NCI-H146 treated with DMSO at 0.1 percent for 48 hours (cell line): ENCODE data around the gene DPP4.

Source experiments
- DNase-seq: peaks from one replicate; lab custom pipeline; 2025; ENCODE audit not compliant: unreplicated experiment; lab: John Stamatoyannopoulos, UW

The DPP4 gene

DNA sequence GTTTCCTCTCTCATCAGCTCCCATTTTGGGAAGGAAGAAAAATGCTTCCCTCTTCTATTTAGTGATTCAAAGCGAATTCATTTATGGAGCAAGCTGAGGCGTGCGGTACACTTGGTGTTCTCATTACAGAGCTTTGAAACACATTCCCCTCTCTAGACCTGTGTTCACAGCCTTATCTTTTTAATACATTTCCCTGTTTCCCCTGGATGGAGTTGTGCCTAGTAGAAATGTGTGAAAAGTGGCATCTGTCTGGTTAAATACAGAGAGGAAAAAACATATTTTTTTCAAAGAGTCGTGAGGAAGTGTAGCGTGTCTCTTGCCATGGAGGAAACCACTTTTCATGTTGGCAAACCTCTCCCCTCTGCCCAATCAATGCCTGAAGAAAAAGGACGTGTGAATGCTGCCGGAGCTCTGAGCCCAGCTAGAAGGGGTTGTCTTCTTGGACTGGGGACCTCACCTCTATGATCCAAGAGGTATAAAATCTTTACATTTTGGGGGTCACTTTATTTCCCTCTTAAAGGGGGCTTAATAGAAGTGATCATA is 52.4 kb downstream of the DPP4 start:
- no peak for DNase-seq

DNA sequence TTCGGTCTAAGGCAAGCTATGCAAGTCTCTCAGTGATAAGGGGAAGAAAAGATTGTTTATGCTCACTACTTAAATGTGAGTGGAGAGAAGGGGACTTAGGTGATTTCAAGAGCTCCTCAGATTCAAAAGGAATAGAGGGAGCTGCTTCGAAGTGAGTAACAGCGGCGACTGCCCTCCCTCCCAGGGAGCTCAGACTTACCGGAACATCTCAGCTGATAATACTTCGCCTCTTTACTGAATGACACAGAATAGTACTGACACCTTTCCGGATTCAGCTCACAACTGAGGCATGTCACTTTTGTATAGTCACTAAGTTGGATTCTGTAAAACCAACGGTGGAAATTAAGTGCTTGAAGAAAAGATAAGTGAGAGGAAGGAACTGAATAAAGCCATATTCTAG is 55.5 kb downstream of the DPP4 start:
- DNase-seq = no peak

DNA sequence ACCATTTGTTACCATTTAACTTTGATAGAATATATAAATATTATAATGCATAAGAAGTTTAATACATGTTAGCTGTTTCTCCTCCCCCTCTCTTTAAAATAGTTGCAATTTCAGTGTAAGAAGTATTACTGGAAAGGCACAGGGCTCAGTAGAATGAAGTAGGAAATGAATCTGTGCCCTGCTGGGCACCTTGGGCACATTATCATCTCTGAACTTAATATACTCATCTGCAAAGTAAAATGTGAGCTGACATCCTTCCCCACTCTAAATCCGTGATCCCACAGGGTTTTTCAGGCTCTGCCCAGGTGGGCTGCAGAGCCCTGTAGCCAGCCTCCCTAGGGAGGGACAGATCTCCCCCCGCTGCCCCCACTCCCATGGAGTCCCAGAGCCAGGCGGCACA is 56.8 kb downstream of the DPP4 start:
- DNase-seq = no peak

DNA sequence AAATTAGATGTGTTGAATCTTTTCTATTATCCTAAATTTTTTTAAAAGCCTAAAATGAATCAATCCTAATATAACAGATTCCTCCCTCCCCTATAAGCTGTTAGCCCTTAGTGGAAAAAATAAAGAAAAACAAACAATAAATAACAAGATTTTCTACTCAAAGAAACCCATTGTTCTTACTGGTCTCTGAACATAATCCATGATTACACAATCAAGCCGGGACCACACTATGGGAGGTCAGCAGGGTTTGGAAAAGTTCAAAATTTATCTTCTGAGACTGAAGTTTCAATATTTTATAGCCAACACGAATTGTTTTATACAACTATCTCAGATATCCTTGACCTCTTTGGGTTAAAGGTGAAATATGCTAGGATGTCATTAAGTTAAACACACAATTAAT is 57.9 kb downstream of the DPP4 start:
- no peak for DNase-seq

DNA sequence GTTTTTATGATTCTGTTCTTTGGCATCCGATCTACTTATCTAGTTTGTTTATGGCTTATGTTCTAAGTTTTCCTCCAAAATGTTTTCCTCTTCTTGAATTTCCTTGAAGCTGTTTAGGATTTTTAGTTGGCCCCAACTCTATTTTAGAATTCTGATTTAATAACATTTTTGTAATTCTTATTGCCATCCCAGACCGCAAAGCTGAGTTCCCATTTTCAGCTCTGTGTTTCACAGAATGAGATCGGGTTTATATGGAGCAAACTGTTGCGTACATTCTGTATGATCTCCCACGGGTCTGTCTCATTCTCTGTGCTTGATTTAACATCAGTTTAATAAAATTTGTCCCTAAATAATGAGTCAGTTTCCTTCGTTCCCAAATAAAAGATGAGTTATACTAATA is 59.3 kb downstream of the DPP4 start:
- no peak for DNase-seq

DNA sequence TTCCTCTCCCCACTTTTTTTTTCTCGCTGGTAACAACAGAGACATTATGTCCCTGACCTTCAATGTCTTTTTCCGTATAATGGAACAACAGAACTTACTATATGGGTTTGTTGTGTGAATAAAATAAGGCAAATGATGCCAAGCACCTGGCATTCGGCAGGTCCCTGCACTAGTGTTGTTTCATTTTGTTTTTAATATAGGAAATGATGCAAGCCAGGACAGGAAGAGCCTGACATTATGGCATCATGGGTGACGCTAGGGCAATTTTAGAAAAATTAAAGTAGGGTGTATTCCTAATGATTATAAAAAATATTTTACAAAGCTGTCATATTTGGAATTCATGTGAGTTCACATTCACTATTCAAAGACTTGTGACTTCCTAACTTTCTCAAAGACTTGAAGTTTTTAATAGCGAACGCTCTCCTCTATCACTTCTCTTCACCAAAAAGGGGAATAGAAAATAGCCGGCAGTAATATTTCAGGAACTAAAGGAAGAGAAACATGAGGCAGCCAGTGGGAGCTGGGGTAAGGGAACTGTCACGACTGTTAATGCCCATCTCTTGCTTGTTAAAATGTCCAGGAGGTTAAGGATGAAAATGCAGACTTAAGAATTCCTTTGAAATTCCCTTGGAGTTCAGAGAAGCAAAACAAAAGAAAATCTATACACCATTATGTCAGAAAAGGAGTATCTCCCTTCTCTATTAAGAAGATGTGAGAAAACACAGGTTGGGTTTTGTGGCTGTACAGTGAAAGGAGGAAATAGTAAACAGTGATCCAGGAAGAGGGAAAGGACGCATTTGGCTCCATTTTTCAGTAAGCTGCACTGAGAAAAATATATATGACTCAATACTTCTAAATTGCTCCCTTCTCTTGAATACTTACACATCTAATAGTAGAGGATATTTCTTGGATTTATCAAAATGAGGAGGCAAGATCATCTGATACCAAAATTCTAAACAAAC is 60.2 kb downstream of the DPP4 start:
- DNase-seq = no peak

DNA sequence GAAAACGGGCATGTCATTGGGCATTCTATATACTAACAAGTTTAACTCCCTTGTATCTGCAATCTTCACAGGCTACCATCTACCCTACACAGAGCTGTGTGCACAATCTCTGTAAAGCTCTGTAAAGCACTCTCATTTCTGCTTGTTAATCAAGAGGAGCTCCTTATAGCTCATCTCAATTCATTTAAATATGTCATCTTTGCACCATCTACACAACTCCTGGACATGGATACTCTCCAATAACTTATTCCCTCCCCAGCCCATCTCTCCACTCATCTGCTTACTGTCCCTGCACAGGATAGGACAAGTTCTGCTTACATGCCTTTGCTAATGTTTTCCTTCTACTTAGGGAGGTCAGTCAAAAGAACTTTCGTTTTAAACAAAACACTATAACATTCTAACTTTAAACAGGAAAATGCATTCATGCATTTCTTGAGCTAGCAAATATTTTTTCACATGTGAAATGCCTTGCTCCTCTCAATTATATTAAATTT is 61.4 kb downstream of the DPP4 start:
- DNase-seq = no peak

DNA sequence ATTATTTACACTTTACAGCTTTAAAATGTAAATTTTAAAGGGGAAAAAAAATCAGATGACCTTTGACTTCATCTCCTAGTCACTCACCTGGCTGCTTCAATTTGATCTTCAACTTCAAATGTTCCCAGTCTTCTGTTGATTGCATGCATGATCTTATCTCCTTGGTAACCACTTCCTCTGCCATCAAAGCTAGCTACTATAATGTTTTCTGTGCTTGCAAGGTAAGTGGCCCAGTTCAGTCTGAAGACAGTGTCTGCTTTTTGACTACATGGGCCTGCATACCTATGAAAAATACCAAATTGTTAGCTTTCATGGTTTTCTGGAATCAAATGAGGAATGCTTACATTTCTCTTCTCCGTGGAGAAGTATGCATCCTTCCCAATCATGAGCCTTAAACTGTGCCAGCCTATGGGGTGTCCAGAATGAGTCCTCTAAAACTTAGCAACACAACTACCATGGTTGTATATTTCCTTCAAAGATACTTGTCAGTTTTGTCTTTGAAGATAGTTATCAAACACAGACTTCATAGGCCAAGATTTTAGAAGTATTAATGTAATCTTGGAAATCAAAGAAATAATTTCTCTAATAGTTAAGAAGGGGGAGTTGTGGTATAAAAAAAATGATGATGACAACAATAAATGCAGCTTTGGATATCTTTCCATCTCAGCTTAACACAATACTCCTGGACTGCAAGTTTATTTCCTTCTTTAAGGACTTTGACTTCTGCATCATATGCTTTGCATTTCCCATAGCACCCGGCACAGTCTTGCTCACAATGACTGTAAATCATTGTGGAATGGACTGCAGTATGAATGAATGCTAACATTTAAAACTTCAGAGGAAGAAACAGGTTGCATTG is 62.1 kb downstream of the DPP4 start:
- no peak for DNase-seq

DNA sequence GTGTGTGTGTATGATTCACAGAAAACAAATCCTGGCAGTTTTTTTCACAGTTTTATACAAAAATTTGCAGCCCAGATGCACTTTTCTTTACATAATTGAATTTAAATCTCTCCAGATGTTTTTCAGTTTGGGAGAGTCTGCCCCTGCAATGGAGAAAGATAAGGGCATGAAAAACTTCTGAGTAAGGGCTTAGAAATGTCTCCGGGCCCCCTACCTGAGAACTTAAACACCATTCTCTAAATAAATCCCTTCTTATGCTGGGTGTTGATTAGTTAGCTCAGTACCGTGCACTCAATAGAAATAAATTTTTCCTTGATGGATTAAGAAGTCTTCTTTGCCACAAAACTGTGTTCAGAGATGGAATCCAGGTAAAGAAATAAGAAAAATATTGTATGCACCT is 64.5 kb downstream of the DPP4 start:
- DNase-seq = no peak

DNA sequence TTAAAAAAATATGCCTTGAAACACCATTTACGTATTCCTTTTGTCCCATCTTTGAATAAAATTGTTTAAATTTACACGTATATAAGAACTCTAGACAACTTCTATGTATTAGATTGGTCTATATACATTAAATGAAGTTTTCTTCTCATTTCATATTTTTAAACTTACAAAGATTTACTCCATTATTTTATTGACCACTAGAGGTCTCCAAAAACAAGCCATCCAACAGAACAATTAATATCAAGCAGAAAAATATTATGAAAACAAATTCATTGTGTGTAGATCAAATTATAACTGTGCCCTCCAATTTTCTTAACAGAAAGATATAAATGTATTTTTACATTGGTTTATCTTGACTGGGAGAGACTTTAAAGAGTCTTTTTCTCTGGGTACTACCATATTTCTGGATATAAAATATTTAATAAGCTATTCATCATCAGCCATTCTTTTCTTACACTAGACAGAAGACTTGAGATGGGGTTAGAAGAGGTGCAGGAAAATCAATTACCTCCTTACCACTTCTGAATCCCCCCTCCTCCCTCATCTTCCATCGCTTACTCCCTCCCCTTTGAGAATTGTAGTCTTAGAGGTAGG is 66.5 kb downstream of the DPP4 start:
- no peak for DNase-seq

DNA sequence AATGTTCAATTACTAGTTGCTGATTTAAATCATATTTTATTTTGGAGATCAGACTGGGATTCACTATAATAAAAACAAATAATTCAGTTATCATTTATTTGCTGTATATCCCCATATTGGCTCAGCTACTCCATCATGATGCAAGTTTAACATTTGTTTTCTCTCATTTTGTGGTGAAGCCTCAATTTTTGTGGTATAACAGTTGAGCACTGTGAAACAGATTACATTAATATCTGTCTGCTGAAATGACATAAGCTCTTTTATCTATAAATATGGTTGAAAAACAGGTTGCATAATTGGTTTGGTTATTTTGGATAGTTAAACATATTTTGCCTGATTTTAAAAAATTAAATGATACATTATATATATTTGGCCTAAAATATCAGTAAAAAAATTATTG is 67.7 kb downstream of the DPP4 start:
- DNase-seq = no peak

DNA sequence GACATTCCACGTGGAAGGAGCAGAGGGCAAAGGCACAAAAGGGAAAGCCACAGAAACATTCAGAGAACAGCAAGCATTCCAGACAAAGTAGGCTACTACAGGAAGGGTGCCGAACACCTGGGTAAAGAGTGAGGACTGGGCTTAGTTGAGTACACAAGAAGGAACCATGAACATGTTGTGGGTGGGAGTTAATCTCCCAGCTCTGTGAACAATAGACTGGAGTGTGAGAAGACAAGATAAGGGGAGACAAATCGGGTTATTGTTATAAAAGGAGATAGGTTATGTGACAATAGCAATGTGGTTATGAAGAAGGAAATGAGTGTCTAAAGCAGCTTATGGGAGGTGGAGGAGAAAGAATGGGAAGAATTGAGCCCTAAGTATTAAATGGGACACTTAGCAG is 70.0 kb downstream of the DPP4 start:
- no peak for DNase-seq

DNA sequence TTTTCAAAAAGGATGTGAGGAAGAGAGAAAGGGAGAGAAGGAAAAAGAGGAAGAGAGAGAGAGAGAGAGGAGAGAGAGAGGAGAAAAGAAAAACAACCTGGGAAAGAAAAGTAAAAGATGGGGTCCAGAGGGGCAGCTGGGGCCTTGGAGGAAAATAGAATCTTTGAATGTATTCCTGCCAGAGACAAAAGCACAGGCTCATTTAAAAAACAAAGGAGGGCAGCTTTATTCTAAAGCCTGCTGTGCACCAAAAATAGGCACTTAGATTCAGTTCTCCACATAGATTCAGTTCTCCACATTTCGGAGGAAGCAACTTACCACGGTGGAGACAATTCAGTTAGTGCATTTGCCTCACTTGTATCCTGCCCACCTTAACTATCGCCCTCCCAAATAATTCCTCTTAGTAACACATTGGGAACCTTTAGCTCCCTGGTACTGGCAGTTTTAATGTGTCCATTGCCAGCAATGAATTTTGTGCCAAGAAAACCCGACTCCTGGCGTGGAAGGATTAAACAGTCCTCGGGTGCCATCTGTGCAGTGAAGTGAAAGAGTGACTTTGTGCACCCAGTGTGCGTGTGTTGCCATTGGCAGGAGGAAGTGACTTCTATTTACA is 71.3 kb downstream of the DPP4 start:
- DNase-seq = no peak

DNA sequence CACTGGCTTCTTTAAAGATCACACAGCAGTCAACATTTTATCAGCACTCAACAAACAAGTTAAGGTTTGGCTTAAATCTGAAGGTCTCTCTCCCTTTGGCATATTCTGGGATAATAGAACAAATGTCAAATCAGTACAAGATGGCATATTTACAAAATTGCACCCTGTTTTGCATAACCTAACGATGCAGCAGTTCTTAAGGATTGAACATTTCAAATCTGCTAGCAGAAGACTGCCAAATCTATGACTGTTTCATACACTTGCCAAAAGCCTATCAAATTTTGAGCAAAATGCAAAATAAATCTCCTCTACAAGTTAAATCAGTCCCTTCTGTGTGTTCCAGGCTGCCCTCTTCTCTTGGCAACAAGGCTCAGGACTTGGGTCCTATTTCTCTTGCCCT is 73.6 kb downstream of the DPP4 start:
- DNase-seq = no peak

DNA sequence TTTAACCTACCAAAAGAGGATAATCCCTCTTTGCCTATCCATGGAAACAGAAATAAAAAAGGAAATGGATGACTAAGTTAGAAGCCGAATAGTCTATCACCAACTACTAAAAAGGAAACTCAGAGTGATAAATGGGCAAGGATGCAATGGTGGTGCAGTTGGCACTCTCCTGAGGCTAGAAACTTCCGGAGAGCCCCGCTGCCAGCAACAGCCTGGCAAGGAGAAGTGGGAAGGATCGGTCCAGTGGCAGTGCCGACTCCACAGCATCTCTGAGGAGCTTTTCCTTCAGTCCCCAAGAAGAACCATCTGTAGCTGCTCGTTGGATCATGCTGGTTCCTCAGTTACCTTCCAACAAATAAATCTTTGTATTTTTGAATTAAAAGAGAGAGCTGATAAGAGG is 74.7 kb downstream of the DPP4 start:
- no peak for DNase-seq

DNA sequence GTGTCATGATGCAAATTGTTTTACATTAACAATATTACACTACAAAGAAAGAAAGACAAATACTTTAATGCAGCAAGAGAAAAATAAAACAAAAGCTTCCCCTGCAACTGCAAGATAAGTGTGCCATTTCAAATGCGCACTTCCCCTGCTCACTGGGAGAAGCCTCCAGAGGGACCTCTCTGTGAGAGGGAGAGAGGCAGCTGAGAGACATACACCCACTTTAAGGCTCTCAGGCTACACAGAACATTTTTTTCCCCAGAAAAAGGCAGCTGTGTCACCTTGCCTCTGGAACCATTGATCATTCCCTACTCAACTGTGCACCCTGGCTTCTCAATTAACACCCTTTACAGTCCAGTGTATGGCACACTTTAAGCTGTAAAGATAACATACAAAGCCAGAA is 75.2 kb downstream of the DPP4 start:
- DNase-seq = no peak

DNA sequence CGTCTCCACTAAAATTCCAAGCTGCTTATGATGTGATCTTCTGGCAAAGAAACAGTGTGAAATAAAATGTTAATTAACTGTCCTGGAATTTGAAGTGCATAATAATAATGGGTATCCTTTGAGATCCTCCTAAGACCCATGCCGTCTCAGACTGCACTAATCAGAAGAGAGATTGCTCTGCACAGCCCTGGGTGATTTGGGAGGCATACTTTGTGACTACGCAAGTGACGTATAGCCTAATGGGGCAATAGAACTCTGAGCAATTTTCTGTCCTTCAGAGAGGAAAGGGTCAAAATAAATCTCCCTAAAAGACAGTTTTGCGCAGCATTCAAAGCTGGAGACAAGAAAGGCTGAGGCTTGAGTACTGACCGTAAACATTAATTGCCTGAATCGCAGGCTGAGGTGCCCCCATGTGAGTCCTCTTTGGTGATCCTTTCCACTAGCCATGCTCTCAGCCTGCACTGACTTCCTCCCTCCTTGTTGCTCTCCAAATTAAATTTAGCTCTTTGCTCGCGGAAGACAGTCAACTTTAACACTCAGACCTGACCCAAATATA is 76.0 kb downstream of the DPP4 start:
- DNase-seq = no peak

DNA sequence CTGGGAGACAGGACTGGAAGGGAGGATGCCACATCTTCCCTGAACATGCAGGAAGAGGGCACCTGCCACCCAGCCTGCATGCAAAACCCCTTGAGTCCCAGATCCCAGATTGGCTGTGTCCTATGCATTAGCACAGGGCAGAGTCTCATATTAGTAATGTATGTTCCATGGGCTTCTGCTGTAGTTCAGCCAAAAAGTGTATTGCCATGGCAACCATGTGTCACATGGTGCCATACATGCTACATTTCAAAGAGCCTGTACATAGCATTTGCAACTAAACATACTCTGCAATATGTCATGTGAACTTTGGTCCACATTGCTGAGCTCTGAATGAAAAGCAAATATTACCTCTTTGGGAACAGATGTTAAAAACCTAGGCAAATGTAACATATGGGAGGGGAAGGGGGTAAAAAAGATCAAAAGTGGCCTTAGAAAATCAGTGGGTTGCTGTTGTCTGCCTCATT is 78.4 kb downstream of the DPP4 start:
- DNase-seq = no peak

DNA sequence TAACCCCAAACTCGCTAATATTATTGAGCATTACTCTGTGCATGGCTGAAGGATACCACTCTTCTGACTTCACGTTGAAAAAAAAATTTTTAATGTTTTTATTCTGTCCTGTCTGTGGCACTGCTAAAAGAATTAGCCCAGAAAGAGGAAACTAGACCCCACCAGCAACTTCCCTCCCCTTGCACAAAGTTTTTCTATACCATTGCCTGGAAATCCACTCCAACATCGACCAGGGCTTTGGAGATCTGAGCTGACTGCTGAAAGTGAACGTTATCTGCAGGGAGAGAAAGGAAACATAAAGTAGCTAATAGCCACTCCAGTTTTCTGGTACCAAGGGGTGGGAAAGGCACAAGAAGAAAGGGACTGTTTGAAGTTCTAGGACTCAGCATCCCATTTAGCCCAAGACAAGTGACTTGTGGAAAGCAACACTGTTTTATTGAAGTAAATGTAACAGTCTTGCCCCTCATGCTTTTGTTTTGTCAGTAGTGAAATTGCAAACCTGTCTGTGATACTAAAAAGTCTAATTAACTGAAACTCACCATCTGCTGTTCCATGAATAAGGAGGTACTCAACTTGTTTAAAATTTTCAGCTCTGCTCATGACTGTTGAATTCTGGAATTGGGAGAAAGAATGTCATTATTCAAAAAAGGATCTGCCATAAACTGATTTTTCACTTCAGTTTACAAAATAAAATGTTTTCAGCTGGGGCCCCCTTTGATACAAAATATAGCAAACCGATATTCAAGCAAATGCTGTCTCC is 79.1 kb downstream of the DPP4 start:
- DNase-seq = no peak

DNA sequence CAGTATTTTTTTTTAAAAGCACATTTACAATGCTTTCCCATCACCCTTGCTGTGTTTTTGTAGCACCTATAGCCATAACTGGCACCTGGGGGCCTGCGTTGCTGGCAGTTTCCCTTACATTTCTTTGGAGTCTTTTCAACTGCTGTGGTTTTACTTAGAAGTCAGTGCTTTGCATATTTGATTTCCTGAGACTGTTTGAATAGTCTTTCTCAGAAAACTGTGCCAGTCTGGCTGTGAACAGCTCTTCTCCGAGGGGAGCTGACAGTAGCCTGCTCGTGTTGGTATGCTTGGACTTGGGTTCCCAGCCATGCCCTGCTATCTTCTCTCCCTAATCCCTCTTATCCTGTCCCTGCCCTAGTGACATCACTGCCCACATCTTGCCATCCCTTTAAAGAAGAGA is 81.5 kb downstream of the DPP4 start:
- no peak for DNase-seq
